ENCODE data around the gene NFX1.

DNA sequence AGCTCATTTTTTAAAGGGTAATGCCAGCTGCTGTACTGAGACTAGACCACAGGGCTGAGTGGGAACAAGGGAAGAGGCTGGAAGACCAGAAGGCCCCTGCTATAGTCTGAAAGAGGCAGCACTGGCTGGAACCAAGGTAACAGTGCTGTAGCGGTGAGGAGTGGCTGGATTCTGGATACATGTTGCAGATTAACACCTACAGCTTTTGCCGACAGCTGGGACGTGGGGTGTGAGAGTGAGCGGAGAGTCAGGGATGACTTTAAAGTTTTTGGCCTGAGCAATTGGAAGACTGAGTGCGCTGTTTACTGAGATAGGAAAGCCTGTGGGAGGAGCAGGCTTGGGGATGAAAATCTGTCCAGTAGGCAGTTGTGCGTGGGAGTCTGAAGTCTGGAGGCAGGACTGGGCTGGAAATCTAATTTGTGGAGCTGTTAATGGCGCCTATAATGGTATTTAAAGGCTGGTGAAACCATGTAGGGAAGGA is 85.6 kb downstream of the NFX1 start:
- no peak for TF ChIP-seq EZH2 (IDR thresholded peaks at IDR 0.05; ENCODE audit: insufficient read depth, low read length)
- TF ChIP-seq, protein P1, sequence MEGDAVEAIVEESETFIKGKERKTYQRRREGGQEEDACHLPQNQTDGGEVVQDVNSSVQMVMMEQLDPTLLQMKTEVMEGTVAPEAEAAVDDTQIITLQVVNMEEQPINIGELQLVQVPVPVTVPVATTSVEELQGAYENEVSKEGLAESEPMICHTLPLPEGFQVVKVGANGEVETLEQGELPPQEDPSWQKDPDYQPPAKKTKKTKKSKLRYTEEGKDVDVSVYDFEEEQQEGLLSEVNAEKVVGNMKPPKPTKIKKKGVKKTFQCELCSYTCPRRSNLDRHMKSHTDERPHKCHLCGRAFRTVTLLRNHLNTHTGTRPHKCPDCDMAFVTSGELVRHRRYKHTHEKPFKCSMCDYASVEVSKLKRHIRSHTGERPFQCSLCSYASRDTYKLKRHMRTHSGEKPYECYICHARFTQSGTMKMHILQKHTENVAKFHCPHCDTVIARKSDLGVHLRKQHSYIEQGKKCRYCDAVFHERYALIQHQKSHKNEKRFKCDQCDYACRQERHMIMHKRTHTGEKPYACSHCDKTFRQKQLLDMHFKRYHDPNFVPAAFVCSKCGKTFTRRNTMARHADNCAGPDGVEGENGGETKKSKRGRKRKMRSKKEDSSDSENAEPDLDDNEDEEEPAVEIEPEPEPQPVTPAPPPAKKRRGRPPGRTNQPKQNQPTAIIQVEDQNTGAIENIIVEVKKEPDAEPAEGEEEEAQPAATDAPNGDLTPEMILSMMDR (IDR thresholded peaks at IDR 0.05; ENCODE audit: insufficient read depth, low read depth, low read length), result no peak
